HG03457 (cell line): ENCODE data around the gene ICOSLG.
"Not testable (repeated sequence)": the region's sequence is repeated elsewhere in the genome, so short reads cannot be mapped to it uniquely, and the experiment has no call there.

Experiments used
- ATAC-seq: cut with Tn5 transposase; IDR thresholded peaks from one replicate; pipeline ENCODE4 v1.9.1; 2021; ENCODE audit warnings: moderate number of reproducible peaks; ENCODE audit not compliant: unreplicated experiment

The ICOSLG gene, protein sequence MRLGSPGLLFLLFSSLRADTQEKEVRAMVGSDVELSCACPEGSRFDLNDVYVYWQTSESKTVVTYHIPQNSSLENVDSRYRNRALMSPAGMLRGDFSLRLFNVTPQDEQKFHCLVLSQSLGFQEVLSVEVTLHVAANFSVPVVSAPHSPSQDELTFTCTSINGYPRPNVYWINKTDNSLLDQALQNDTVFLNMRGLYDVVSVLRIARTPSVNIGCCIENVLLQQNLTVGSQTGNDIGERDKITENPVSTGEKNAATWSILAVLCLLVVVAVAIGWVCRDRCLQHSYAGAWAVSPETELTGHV

GRCh38 chr21:44240842-44241241 lies at the start of gene ICOSLG:
Gene ICOSLG (minus strand): TSS chr21:44240943. CDS start chr21:44240817, 126 bp downstream.
- not testable (repeated sequence) for ATAC-seq

DNA sequence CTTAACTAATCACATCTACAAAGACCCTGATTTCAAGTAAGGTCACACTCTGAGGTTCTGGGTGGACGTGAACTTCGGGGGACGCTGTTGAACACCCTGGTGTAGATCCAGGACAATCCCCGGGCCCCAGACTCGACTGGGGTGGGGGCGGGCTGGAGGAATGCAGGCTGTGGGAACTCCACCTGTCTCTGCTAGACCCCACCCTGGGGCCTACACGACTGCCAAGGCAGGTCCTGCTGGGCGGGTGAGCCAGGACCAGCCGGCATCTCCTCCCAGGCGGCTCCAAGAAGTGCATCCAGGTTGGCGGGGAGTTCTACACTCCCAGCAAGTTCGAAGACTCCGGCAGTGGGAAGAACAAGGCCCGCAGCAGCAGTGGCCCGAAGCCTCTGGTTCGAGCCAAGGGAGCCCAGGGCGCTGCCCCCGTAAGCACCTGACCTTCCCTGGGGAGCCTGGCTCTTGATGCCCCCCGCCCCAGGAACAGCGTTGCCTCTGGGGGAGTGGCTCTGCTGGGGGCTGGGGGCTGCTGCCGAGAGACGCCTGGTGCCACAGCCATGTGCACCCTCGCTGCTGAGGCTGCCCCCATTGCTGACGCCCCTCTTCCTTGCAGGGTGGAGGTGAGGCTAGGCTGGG lies 48.8 kb upstream of the ICOSLG start:
- ATAC-seq = no peak

- no peak for ATAC-seq
Measured at GRCh38 chr21:44288251-44289110, 47.7 kb upstream of the ICOSLG start.

GRCh38 chr21:44286716-44287632 lies 46.2 kb upstream of the ICOSLG start:
- no peak for ATAC-seq

DNA sequence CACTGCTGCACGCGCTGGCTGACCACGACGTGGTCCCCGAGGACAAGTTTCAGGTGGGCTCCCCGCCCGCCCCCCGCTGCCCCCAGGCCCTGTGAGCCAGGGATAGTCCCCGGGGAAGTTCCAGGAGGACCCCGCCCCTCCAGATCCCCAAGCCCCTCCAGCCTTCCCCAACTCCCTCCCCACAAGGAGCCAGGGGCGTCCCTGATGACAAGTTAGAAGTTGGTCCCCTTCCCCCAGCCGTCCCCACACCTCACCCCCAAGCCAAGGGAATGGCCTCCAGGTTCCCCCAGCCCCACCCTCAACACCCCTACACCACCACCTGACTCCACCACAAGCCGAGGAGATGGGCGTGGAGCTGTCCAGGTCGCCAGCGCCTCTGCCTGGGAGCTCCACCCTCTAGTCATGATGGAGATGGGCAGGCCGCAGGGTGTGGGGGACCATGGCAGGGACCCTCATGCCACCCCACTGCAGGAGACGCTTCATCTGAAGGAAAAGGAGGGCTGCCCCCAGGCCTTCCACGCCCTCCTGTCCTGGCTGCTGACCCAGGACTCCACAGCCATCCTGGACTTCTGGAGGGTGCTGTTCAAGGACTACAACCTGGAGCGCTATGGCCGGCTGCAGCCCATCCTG lies 45.5 kb upstream of the ICOSLG start:
- no peak for ATAC-seq

DNA sequence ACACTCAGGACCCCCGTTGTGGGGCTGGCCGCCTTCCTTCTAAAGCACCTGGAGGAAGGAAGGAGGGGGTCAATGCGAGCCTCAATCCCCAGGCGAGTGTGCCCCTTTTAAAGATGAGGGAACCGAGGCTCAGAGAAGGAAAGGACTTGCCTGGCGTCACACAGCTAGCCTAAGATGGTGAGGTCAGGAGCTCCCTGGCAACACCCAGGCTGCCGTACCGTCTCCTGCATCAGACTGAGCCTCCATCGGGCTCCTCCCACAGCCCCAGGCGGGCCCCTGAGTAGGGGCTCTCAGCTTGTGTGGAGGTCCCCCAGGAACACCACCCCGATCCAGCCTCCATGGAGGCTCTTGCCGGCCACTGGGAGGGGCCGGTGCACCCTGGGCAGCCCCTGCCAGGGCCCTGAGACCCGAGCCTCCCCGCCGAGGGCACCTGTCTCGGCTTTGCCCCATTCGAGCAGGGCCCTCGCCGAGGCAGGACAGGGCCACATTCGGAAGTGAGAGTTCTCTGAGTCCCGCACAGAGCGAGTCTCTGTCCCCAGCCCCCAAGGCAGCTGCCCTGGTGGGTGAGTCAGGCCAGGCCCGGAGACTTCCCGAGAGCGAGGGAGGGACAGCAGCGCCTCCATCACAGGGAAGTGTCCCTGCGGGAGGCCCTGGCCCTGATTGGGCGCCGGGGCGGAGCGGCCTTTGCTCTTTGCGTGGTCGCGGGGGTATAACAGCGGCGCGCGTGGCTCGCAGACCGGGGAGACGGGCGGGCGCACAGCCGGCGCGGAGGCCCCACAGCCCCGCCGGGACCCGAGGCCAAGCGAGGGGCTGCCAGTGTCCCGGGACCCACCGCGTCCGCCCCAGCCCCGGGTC lies 44.6 kb upstream of the ICOSLG start, which contains the start of gene AIRE:
Gene AIRE, plus strand, starts transcription at position 739 of the 855 bp plus-strand sequence. CDS start 131 bp downstream, outside the sequence.
- ATAC-seq = no peak

- no peak for ATAC-seq
Measured at GRCh38 chr21:44283948-44284347, 43.2 kb upstream of the ICOSLG start.

- ATAC-seq = not testable (repeated sequence)
Measured at GRCh38 chr21:44283211-44283785, 42.6 kb upstream of the ICOSLG start.

GRCh38 chr21:44282370-44282769 lies 41.6 kb upstream of the ICOSLG start:
- ATAC-seq = no peak

GRCh38 chr21:44281801-44282200 lies 41.1 kb upstream of the ICOSLG start:
- ATAC-seq = no peak

DNA sequence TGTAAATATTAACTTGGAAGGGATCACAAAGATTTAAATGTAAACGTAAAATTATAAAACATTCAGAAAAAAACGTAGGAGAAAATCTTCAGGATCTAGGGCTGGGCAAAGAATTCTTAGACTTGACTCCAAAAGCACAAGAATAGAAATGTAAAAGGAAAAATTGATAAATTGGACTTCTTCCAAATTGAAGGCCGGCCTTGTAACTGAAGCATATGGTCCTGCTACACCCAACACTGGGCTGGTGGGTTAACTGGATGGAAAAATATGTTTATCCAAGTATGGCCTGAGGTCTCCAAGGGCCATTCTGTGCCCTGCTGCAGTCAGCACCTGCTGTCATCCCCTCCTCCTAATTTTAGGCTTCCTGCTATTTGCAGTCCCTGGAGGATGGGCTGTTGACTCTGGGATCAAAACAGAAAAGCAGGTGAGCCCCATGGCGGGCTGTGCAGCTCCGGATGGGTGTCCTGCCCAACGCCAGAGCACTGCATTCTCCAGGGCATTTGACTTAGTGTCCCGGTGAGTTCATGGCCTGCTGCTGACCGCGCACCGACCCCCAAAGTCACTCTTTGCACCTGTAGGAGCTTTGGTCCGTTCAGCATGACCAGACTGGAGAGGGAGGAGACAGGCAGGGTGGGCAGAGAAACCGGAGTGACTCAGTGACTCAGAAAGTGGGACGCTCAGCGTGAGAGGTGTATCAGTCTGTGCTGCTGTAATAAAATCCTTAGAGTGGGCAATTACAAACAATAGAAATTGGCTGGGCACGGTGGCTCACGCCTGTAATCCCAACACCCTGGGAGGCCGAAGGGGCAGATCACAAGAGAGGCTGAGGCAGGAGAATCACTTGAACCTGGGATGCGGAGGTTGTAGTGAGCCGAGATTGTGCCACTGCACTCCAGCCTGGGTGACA lies 38.9 kb upstream of the ICOSLG start:
- no peak for ATAC-seq

GRCh38 chr21:44275041-44275440 lies 34.3 kb upstream of the ICOSLG start:
- ATAC-seq = no peak

GRCh38 chr21:44273046-44273445 lies 32.3 kb upstream of the ICOSLG start:
- ATAC-seq = no peak

DNA sequence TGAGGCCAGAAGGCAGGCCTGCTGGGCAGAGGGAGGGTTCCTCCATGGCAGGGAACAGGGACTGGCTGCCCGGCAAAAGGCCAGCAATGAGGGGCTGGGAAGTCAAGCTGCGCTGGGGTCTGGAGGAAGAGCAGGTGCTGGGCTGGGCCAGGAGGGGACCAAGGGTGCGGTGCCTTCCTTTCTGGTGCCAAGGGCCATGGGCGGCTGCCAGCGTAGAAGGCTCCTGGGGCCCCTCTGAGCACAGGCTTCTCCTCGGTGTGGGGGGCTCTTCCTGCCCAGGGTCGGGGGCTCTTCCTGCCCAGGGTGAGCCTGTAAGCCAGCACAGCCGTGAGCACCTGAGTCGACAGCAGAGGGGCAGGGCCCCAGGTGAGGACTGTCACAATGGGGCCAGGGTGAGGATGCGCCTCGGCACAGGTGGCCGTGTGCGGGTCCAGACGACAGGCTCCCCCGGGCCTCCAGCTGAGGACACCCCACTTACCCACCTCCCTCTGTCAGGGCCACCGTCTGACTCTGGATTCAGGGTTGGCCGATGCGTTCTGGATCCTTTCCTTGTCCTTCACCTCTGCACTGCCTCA lies 31.6 kb upstream of the ICOSLG start:
- no peak for ATAC-seq

- no peak for ATAC-seq
Measured at GRCh38 chr21:44271558-44272283, 31.0 kb upstream of the ICOSLG start.

GRCh38 chr21:44269090-44269489 lies 28.3 kb upstream of the ICOSLG start:
- no peak for ATAC-seq
